Upper lobe of left lung (tissue), 4 donors: ENCODE measurements around the gene PTGFRN.

Experiments used
- EP300 ChIP-seq, 4 donors: sonication (generic); formaldehyde crosslinking; IDR thresholded peaks; one replicate each; pipeline ENCODE4 v1.5.1; 2017; ENCODE audit warnings: antibody characterized with exemption in 4 of 4, control low read depth in 2 of 4
- POLR2A ChIP-seq, 4 donors: fragments of 450-650 bp; IDR thresholded peaks; one replicate each; pipeline ENCODE4 v1.5.1; 2016 to 2017; ENCODE audit warnings: antibody characterized with exemption in 4 of 4, mild to moderate bottlenecking in 2 of 4
- TF ChIP-seq, protein P1 (sequence below), 6 experiments: fragments of 450-650 bp in 4 of 6; fragments of 200-600 bp in 2 of 6; sonication (generic) in 2 of 6; IDR thresholded peaks; one replicate each; pipeline ENCODE4 v1.5.1; 2016 to 2019; ENCODE audit warnings: antibody characterized with exemption in 6 of 6

DNA sequence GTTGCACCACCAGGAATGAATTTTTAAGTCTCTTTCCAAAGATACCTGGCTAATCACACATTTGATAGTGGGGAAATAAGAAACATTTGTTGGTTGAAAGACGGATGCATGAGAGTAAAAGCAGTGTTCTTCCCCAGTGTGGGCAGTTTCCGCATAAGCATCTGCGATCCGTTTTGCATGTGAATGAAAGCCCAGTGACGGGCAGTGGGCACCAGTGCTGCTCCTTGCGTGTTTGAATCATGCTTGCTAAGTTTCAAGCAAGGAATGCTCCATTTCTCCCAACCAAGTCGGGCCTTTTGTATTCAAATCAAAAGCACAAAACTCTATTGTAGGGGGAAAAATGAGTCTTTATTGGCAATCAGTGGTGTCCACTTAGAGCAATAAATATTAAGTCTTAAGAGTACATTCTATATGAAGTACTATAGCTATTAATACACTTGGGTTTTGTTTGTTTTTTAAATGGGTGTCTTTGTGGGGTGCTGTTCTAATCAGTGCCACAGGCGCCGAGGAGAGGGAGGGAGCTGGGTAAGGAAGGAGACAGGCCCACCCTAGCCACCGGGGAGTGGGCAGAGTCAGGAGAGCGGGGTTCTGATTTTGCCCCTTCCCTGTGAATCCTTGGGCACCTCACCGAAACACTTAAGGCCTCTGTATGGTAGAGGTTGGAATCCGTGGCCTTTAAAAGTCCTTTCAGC, 750 bp upstream of the PTGFRN start:
- TF ChIP-seq, protein P1, sequence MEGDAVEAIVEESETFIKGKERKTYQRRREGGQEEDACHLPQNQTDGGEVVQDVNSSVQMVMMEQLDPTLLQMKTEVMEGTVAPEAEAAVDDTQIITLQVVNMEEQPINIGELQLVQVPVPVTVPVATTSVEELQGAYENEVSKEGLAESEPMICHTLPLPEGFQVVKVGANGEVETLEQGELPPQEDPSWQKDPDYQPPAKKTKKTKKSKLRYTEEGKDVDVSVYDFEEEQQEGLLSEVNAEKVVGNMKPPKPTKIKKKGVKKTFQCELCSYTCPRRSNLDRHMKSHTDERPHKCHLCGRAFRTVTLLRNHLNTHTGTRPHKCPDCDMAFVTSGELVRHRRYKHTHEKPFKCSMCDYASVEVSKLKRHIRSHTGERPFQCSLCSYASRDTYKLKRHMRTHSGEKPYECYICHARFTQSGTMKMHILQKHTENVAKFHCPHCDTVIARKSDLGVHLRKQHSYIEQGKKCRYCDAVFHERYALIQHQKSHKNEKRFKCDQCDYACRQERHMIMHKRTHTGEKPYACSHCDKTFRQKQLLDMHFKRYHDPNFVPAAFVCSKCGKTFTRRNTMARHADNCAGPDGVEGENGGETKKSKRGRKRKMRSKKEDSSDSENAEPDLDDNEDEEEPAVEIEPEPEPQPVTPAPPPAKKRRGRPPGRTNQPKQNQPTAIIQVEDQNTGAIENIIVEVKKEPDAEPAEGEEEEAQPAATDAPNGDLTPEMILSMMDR (IDR thresholded peaks at IDR 0.05), result no peak
- no peak for TF ChIP-seq EP300 (IDR thresholded peaks at IDR 0.05)
- TF ChIP-seq POLR2A (IDR thresholded peaks at IDR 0.05), result no peak
